BJ (cell line): ENCODE data around the gene CYGB. TPM values are rescaled to one million over a fixed set of nuclear protein-coding genes. Genes with fewer than 3 reads are reported as not detected.
A peak's percentile ranks its signal among the peaks of the same experiment; 100 is the strongest.

ENCODE experiments used
- CTCF ChIA-PET: fragments of 350-600 bp; formaldehyde crosslinking; extraction: SDS; loops from one replicate; lab custom pipeline; 2021; ENCODE audit warnings: antibody characterized with exemption, inconsistent platforms; lab: Yijun Ruan, JAX
- POLR2A ChIA-PET: fragments of 300-600 bp; sonication (Branson Sonifier 250); formaldehyde crosslinking; extraction: SDS; loops from one replicate; lab custom pipeline; 2021; ENCODE audit warnings: antibody characterized with exemption; lab: Charles Lee
- DNase-seq: peaks from one replicate; pipeline ENCODE4 v3.0.0-alpha.2; 2011; ENCODE audit warnings: low read depth
- H3K27me3 ChIP-seq: 2 replicates; pipeline ENCODE4 v1.6.0; 2011; ENCODE audit warnings: low read length; ENCODE audit not compliant: control insufficient read depth, insufficient read depth
- H3K36me3 ChIP-seq: 2 replicates; pipeline ENCODE4 v1.5.1; 2011; ENCODE audit warnings: low read length; ENCODE audit not compliant: control insufficient read depth, insufficient read depth
- H3K4me3 ChIP-seq: 2 replicates; pipeline ENCODE4 v1.5.1; 2011; ENCODE audit warnings: low read depth, mild to moderate bottlenecking, control low read depth, low read length
- CTCF ChIP-seq: IDR thresholded peaks from 2 replicates; pipeline ENCODE4 v1.5.1; 2011; ENCODE audit warnings: low read depth, mild to moderate bottlenecking, control low read depth, inconsistent platforms, low read length, moderate library complexity; ENCODE audit not compliant: insufficient read depth
- polyA plus RNA-seq: library from polyadenylated mRNA; depleted of rRNA; stranded (reverse); fragments of >200 nt; gene quantifications from 2 replicates; pipeline ENCODE4 v1.2.3, GENCODE V29; 2011

CYGB gene
- polyA plus RNA-seq, 1 experiment, result 1.4 TPM

GRCh38 chr17:76501018-76501826 lies 36.3 kb downstream of the CYGB start, which contains the start of gene RHBDF2:
Gene RHBDF2, minus strand, starts transcription at chr17:76501423. Its CDS starts 19,899 bp downstream, at chr17:76481524.
- no peak for DNase-seq
- TF ChIP-seq CTCF, result no peak
- ChIA-PET CTCF (interaction anchor here (0.6 to 19.7 kb wide), 6 partner anchors 14 to 93 kb away, joined by 3 to 442 read pairs (median 6); partner anchors contain the start of genes AANAT and UBE2O), POLR2A (interaction anchor here (1.1 kb wide), 1 partner anchor 8 kb away, joined by 4 read pairs; no protein-coding TSS in a partner anchor)
- Histone ChIP-seq H3K36me3 (no peaks in the 10 kb centered on the region), H3K4me3 (peak within 1 kb of the TSS; percentile 52), H3K27me3 (no peaks in the 10 kb centered on the region)

DNA sequence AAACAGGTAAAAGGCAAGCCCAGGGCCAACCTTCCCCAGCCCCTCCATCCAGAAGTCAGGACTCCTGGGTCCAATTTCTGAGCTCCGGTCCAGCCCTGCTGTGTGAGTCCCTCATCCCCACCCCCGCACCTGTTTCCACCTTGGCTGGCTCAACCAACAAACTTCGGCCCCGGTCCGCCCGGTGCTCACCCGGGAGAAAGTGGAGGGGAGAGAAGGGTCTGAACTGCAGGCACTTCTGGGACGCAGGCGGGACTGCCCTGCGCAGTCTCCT lies 36.8 kb downstream of the CYGB start:
- ChIA-PET CTCF (interaction anchor here (1.4 to 19.7 kb wide), 2 partner anchors 14 to 40 kb away, joined by 4 to 442 read pairs; partner anchors contain the start of genes AANAT and UBE2O), POLR2A (interaction anchor here (1.1 kb wide), 1 partner anchor 8 kb away, joined by 4 read pairs; no protein-coding TSS in a partner anchor)
- DNase-seq, result no peak
- TF ChIP-seq CTCF, result no peak
- no peaks in the 10 kb centered on the region for H3K27me3 ChIP-seq
- no peaks in the 10 kb centered on the region for H3K36me3 ChIP-seq
- H3K4me3 ChIP-seq, result peak overlapping the region; percentile 52

DNA sequence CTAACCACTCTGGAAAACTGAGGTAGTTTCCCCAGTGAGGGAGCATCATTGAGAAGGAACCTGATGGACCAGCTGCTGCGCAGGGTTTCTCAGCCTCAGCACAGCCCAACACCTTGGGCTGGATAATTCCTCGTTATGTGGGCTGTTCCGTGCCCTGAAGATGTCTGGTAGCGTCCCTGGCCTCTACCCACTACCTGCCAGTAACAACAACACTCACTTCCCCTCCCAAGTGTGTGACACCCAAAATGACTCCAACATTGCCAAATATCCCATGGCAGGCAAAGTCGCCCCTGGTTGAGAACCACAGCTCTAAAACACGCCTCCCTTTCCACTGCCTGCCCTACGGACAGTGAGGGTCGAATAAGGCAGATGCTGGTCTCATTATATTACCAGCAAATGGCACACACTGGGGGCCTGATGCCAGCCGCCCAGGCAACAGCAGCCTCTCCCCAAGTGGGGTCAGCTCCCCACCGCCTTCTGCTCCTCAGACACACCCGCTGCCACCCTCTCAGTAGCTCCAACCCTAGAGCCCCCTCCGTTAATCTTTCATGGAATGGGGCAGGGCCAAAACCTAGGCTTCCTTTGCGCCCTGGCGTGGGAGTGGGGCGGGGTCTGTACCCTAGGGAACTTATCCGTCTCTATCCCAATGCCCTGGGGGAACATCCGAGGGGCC lies 37.3 kb downstream of the CYGB start:
- no peaks in the 10 kb centered on the region for H3K27me3 ChIP-seq
- H3K4me3 ChIP-seq, result peak overlapping the region; percentile 52
- no peak for TF ChIP-seq CTCF
- DNase-seq, result no peak
- CTCF ChIA-PET, result interaction anchor here (1.4 to 19.7 kb wide), 2 partner anchors 14 to 40 kb away, joined by 4 to 442 read pairs; partner anchors contain the start of genes AANAT and UBE2O
- POLR2A ChIA-PET, result no interaction called here
- H3K36me3 ChIP-seq, result no peaks in the 10 kb centered on the region

- CTCF ChIA-PET, result interaction anchor here (0.5 to 19.7 kb wide), 4 partner anchors 13 to 39 kb away, joined by 3 to 442 read pairs (median 4); partner anchors contain the start of genes AANAT, CYGB and UBE2O
- no peak for DNase-seq
- no peak overlapping the region for H3K4me3 ChIP-seq
- POLR2A ChIA-PET, result no interaction called here
- no peak for TF ChIP-seq CTCF
- no peaks in the 10 kb centered on the region for H3K27me3 ChIP-seq
- H3K36me3 ChIP-seq, result no peaks in the 10 kb centered on the region
Observed at GRCh38 chr17:76499267-76499667, 38.2 kb downstream of the CYGB start.

GRCh38 chr17:76498876-76499251 lies 38.6 kb downstream of the CYGB start:
- POLR2A ChIA-PET, result no interaction called here
- DNase-seq, result no peak
- no peak for TF ChIP-seq CTCF

More at GRCh38 chr17:76498876-76499251, 38.6 kb downstream of the CYGB start:
- Histone ChIP-seq H3K4me3 (no peak overlapping the region), H3K36me3 (no peaks in the 10 kb centered on the region), H3K27me3 (no peaks in the 10 kb centered on the region)
- CTCF ChIA-PET, result interaction anchor here (0.5 to 19.7 kb wide), 6 partner anchors 9 to 114 kb away, joined by 3 to 442 read pairs (median 4); partner anchors contain the start of genes AANAT, CYGB, SPHK1 and UBE2O
